Measurements from ENCODE around the gene ZNF823.

ZNF823 gene

GRCh38 chr19:11738746-11739620, at the start of gene ZNF823:
Gene ZNF823 (minus strand): TSS chr19:11738946. CDS start chr19:11738819, 127 bp downstream.
- Histone ChIP-seq H3K27ac (ENCODE audit: extremely low read depth, low read depth, low read length) (peak within 1 kb of the TSS; percentile 62), H3K36me3 (ENCODE audit: control insufficient read depth in 2 of 2, insufficient read depth in 1 of 2, low read length in 2 of 2) (peaks cover 0 to under 1% of the 10 kb centered on the region in 2 experiments; a peak in 1 of 3 replicates), H3K4me1 (ENCODE audit: control insufficient read depth, insufficient read depth, low read length) (no peaks in the 10 kb centered on the region), H3K9me3 (ENCODE audit: control insufficient read depth, insufficient read depth, low read depth, low read length) (no peaks in the 10 kb centered on the region), H3K4me3 (ENCODE audit: low read depth, low read length) (peak within 1 kb of the TSS; percentile 81)
- ChIA-PET POLR2A (interaction anchor here (1.3 to 1.9 kb wide), 4 partner anchors 28 to 249 kb away, joined by 4 to 5 read pairs (median 4); partner anchors contain the start of gene ZNF441), CTCF (no interaction called here)
- no peak for TF ChIP-seq ZNF354C (tag by site-specific recombination; IDR thresholded peaks at IDR 0.05; ENCODE audit: borderline replicate concordance, low read depth)
- peak; percentile 48; the same call in 1 of the 2 replicates for TF ChIP-seq SCRT1 (tag by site-specific recombination; IDR thresholded peaks at IDR 0.05; ENCODE audit: borderline replicate concordance)
- TF ChIP-seq WT1 (tag by site-specific recombination; IDR thresholded peaks at IDR 0.05) = no peak
- TF ChIP-seq ZSCAN23 (tag by site-specific recombination; IDR thresholded peaks at IDR 0.05) = no peak
- no peak; the same call in 1 of the 2 replicates for TF ChIP-seq ZNF10 (tag by site-specific recombination; IDR thresholded peaks at IDR 0.05)
- TF ChIP-seq GLIS2 (tag by site-specific recombination; IDR thresholded peaks at IDR 0.05) = peak; percentile 36; the same call in 1 of the 2 replicates
- TF ChIP-seq ZNF18 (tag by site-specific recombination; IDR thresholded peaks at IDR 0.05) = no peak
- no peak for TF ChIP-seq ZNF302 (tag by site-specific recombination; IDR thresholded peaks at IDR 0.05; ENCODE audit: low read depth)
- no peak for TF ChIP-seq ZNF544 (tag by site-specific recombination; IDR thresholded peaks at IDR 0.05)
- TF ChIP-seq ZNF362 (tag by site-specific recombination; IDR thresholded peaks at IDR 0.05) = no peak
- TF ChIP-seq ZNF324 (tag by site-specific recombination; IDR thresholded peaks at IDR 0.05) = no peak
- no peak for TF ChIP-seq ZNF19 (tag by site-specific recombination; IDR thresholded peaks at IDR 0.05; ENCODE audit: low read depth)
- TF ChIP-seq ZNF138 (tag by site-specific recombination; IDR thresholded peaks at IDR 0.05; ENCODE audit: borderline replicate concordance) = no peak
- TF ChIP-seq ZNF169 (tag by site-specific recombination; IDR thresholded peaks at IDR 0.05) = no peak
- TF ChIP-seq ZNF747 (tag by site-specific recombination; IDR thresholded peaks at IDR 0.05) = no peak
- peak; percentile 98 for TF ChIP-seq TCF7L2 (IDR thresholded peaks at IDR 0.05; ENCODE audit: borderline replicate concordance, low read depth, low read length)
- no peak for TF ChIP-seq ZBTB49 (tag by site-specific recombination; IDR thresholded peaks at IDR 0.05; ENCODE audit: low read depth)
- no peak for TF ChIP-seq ZNF140 (tag by site-specific recombination; IDR thresholded peaks at IDR 0.05)
- TF ChIP-seq, protein P1, sequence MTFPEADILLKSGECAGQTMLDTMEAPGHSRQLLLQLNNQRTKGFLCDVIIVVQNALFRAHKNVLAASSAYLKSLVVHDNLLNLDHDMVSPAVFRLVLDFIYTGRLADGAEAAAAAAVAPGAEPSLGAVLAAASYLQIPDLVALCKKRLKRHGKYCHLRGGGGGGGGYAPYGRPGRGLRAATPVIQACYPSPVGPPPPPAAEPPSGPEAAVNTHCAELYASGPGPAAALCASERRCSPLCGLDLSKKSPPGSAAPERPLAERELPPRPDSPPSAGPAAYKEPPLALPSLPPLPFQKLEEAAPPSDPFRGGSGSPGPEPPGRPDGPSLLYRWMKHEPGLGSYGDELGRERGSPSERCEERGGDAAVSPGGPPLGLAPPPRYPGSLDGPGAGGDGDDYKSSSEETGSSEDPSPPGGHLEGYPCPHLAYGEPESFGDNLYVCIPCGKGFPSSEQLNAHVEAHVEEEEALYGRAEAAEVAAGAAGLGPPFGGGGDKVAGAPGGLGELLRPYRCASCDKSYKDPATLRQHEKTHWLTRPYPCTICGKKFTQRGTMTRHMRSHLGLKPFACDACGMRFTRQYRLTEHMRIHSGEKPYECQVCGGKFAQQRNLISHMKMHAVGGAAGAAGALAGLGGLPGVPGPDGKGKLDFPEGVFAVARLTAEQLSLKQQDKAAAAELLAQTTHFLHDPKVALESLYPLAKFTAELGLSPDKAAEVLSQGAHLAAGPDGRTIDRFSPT (tag by site-specific recombination; IDR thresholded peaks at IDR 0.05) = no peak
- TF ChIP-seq ZNF274 (IDR thresholded peaks at IDR 0.05; ENCODE audit: low read length) = no peak
- TF ChIP-seq ZNF274 (tag by site-specific recombination; IDR thresholded peaks at IDR 0.05; ENCODE audit: borderline replicate concordance) = no peak
- TF ChIP-seq ZNF426 (tag by site-specific recombination; IDR thresholded peaks at IDR 0.05) = no peak
- TF ChIP-seq ZNF202 (tag by site-specific recombination; IDR thresholded peaks at IDR 0.05; ENCODE audit: borderline replicate concordance) = no peak
- TF ChIP-seq, protein P2, sequence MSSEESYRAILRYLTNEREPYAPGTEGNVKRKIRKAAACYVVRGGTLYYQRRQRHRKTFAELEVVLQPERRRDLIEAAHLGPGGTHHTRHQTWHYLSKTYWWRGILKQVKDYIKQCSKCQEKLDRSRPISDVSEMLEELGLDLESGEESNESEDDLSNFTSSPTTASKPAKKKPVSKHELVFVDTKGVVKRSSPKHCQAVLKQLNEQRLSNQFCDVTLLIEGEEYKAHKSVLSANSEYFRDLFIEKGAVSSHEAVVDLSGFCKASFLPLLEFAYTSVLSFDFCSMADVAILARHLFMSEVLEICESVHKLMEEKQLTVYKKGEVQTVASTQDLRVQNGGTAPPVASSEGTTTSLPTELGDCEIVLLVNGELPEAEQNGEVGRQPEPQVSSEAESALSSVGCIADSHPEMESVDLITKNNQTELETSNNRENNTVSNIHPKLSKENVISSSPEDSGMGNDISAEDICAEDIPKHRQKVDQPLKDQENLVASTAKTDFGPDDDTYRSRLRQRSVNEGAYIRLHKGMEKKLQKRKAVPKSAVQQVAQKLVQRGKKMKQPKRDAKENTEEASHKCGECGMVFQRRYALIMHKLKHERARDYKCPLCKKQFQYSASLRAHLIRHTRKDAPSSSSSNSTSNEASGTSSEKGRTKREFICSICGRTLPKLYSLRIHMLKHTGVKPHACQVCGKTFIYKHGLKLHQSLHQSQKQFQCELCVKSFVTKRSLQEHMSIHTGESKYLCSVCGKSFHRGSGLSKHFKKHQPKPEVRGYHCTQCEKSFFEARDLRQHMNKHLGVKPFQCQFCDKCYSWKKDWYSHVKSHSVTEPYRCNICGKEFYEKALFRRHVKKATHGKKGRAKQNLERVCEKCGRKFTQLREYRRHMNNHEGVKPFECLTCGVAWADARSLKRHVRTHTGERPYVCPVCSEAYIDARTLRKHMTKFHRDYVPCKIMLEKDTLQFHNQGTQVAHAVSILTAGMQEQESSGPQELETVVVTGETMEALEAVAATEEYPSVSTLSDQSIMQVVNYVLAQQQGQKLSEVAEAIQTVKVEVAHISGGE (tag by site-specific recombination; conservative IDR thresholded peaks at IDR 0.05; ENCODE audit: low read depth) = peak; percentile 45; the same call in 1 of the 2 replicates
- TF ChIP-seq SP2 (tag by site-specific recombination; IDR thresholded peaks at IDR 0.05) = peak; percentile 99
- TF ChIP-seq MYNN (tag by site-specific recombination; IDR thresholded peaks at IDR 0.05; ENCODE audit: borderline replicate concordance) = no peak
- TF ChIP-seq ZNF174 (tag by site-specific recombination; IDR thresholded peaks at IDR 0.05) = no peak

All from HEK293 (cell line).